GM19328 (cell line): ENCODE data around the gene ZNF26.
"Not testable (repeated sequence)": the region's sequence is repeated elsewhere in the genome, so short reads cannot be mapped to it uniquely, and the experiment has no call there.

ENCODE experiments used
- ATAC-seq: cut with Tn5 transposase; IDR thresholded peaks from one replicate; pipeline ENCODE4 v1.9.1; 2021; ENCODE audit warnings: mild to moderate bottlenecking, moderate library complexity; ENCODE audit not compliant: unreplicated experiment

The ZNF26 gene

DNA sequence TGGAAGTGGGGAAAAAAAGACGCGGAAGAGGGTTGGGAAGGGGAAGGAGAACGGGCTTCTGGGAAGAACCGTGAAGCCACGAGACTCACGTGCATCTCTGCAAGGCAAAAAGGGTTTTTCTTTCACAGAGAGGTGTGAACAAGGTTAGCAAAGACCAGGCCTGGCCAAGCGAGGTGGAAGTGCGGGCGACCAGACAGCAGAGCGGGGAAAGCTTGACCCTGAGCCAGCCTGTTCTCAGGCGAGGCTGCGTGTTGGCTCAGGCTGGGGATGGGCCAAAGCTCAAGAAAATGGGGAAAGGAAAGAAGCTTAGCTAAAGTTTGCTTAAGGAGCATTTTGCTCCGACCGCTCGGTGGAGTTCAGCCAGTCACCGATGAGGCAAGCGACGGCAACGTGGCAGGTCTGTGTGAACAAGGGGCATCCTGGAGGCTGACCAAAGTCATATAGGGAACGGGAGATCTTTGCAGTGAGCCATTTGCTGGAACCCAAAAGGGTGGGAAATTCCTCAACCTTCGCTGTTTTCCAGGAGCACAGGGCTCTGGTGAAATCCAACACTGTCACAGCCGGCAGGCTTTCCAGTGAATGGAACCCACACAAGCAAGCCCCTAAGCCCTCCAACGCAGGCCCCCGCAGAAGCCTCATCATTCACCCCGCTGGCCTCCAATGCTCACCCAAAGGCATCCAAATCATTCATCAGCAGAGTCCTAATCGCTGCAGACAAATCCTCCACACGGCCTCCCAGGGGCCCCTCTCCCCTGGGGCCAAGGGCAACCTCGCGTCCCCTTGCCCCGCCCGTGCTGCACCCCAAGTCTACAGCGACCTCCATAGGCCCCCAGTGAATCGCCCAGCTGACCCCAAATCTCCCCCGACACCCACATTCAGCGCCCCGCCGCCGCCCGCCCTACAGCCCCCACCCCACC lies 30.8 kb upstream of the ZNF26 start:
- ATAC-seq: peak; percentile 15

- peak; percentile 88 for ATAC-seq
Measured at GRCh38 chr12:132956011-132956788, 30.0 kb upstream of the ZNF26 start, which contains the start of gene ZNF605. ZNF605 (minus strand) TSS chr12:132956306; CDS start chr12:132945635, 10,671 bp downstream.

- not testable (repeated sequence) for ATAC-seq
Measured at GRCh38 chr12:132961790-132962189, 24.4 kb upstream of the ZNF26 start.

GRCh38 chr12:132963947-132964346 lies 22.2 kb upstream of the ZNF26 start:
- ATAC-seq: not testable (repeated sequence)

DNA sequence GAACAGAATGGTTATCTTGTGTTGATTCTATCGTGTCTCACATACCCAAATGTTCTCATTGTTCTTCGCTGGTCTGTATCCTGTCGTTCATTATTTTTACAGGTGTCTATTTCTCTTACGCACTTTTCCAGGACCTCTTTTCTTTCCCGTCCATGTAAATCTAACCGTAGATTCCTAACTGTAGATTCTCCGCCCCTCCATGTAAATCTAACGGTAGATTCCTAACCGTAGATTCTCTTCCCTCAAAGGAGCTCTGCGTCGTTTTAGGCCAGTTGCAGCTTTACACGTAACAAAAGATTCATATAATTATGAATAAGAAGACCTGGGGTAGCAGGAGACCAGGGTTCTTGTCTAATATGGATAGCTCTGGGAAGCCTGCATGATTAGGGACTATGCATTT lies 20.4 kb upstream of the ZNF26 start:
- ATAC-seq: no peak

GRCh38 chr12:132966676-132967415 lies 19.3 kb upstream of the ZNF26 start:
- ATAC-seq: no peak

DNA sequence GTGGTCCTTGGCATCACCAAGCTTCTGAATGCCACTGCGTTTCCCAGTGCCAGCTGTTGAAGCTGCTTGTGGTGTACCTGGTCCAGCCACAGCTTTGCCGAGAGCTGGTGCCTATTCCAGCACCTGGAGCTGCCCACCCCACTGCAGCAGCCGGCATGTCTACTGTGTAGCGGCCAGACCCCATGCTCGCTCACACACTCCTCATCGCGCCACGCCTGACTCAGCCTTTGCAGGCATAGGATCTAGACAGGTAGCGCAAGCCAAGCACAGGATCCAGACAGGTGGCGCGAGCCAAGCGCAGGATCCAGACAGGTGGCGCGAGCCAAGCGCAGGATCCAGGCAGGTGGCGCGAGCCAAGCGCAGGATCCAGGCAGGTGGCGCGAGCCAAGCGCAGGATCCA lies 18.4 kb upstream of the ZNF26 start:
- no peak for ATAC-seq

DNA sequence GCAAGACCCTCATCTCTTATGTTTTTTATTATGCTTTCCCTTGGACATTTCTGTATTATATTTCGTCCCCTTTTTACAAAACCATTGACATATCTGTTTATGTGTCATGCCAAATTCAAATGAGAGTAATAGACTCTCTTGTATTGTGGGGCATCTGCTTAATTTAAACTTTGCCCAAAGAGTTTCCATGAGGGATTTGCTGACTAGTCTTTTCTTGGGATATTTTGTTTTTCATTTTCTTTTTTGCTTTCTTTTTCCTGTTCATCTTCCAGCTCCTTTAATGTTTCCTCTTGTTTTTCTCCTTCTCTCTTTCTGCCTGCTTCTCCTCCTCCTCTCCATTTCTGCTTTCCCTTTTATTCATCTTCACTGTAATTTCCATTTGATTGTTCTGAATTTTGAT lies 13.8 kb upstream of the ZNF26 start:
- no peak for ATAC-seq

- not testable (repeated sequence) for ATAC-seq
Measured at GRCh38 chr12:132976870-132977269, 9.3 kb upstream of the ZNF26 start.

DNA sequence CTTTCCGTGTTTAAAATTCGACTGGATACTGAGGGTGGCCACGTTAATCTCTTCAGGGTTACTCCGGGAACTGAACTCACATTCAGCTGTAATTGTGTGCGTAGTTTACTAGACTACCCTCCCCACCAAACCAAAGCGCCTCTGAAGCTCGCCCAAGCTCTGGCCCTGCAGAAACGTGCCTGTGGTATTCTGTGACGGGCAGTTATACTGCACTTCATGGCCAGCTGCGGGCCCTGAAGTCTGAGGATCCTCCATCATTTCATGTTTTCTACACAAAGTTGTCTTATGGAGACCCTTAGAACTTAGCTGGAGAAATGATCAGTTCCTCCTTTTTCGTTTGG lies 688 bp downstream of the ZNF26 start:
- ATAC-seq: no peak

DNA sequence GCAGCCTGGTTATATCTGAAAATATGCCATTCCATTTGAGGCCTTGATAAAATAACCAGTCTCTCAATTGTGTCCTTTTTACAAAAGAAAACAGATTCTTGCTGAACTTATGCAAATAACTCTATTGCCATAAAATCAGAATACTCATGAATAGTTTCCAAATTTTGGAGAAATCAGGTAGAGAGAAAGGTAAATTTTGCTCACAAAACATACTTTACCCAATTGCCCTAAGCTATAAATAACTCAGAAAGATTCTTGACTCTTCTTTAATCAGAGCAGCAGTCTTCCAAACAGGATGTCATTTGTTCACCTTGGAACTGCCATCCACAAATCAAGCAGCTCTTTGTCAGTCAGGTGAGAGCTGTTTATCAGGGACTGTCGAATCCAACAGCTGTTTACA lies 12.6 kb downstream of the ZNF26 start:
- no peak for ATAC-seq

- ATAC-seq: no peak
Measured at GRCh38 chr12:133010657-133011297, 24.6 kb downstream of the ZNF26 start.

- ATAC-seq: no peak
Measured at GRCh38 chr12:133023566-133023965, 37.4 kb downstream of the ZNF26 start.

DNA sequence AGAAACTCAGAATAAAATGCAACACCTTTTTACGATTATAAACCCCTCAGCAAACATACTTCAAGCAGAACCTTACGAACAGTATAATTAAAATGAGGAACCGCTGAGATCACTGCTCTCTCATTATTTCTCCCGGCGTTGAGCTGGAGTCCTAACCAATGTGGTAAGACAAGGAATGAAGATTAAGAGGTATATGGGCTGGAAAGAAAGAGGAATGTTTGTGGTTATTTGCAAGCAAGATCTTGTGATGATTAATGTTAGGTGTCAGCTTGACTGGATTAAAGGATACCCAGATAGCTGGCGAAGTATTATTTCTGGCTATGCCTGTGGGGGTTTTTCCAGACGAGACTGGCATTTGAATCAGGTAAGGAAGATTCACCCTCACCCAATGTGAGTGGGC lies 40.8 kb downstream of the ZNF26 start:
- ATAC-seq: no peak

GRCh38 chr12:133037207-133038005 lies 51.2 kb downstream of the ZNF26 start, which contains the start of gene ZNF84:
ZNF84 (plus strand) TSS chr12:133037509; CDS start chr12:133041468, 3,959 bp downstream.
- ATAC-seq: peak; percentile 92

DNA sequence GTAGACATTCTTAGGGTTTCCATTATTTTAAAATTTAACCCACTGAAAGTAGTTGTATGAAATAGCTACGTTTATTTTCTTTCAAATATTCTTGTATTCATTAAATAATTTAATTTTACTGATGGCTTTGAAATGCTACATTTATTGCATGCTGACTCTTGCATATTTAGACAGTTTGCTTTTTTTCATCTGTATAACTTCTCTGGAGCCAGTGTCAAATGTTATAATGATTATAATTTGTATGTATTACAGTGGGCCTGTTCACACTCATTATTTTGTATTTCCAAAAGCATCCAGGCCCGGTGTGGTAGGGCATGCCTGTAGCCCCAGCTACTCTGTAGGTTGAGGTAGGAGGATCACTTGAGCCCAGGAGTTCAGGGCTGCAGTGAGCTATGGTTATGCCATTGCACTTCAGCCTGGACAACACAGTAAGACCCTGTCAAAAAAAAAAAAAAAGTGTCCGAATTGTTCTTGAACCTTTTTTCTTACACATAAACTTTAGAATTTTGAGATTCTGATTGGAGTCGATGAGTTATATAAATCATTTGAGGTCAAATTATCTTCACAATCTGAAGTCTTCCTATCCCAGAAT lies 52.0 kb downstream of the ZNF26 start:
- no peak for ATAC-seq

DNA sequence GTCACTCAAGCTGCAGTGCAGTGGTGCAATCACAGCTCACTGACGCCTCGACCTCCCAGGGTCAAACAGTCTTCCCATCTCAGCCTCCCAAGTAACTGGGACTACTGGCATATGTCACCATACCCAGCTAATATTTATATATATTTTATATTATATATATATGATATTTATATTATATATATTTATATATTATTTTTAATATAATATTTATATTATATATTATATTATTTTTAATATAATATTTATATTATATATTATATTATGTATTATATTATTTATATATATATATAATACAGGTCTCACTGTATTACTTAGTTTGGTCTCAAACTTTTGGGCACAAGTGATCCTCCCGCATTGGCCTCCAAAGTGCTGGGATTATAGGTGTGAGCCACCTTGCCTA lies 60.5 kb downstream of the ZNF26 start:
- ATAC-seq: no peak

DNA sequence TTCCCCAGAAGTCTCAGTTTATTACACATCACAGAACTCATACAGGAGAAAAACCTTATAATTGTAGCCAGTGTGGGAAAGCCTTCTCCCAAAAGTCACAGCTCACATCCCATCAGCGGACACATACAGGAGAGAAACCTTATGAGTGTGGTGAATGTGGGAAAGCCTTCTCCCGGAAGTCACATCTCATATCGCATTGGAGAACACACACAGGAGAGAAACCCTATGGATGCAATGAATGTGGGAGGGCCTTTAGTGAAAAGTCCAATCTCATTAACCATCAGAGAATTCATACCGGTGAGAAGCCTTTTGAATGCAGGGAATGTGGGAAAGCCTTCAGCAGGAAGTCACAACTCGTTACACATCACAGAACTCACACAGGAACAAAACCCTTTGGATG lies 71.3 kb downstream of the ZNF26 start:
- ATAC-seq: no peak
